Choroid plexus epithelial cell (primary cell): ENCODE measurements around the gene TBCD.
A peak's percentile ranks its signal among the peaks of the same experiment; 100 is the strongest.

Experiments
- DNase-seq: peaks from one replicate; pipeline ENCODE4 v3.0.0-alpha.2; 2010; ENCODE audit warnings: low read depth
- H3K4me3 ChIP-seq: 2 replicates; pipeline ENCODE4 v1.5.1; 2011; ENCODE audit warnings: low read depth, mild to moderate bottlenecking, control low read depth, low read length, moderate library complexity
- CTCF ChIP-seq: conservative IDR thresholded peaks from 2 replicates; pipeline ENCODE4 v1.5.1; 2011; ENCODE audit warnings: low read depth, mild to moderate bottlenecking, control low read depth, inconsistent platforms, low read length, moderate library complexity

The TBCD gene

GRCh38 chr17:82858376-82859126, 106.7 kb downstream of the TBCD start:
- no peak for DNase-seq
- H3K4me3 ChIP-seq = no peak overlapping the region
- no peak for TF ChIP-seq CTCF

- peak; percentile 70 for DNase-seq
- TF ChIP-seq CTCF = no peak
- no peak overlapping the region for H3K4me3 ChIP-seq
Measured at GRCh38 chr17:82859431-82860403, 107.9 kb downstream of the TBCD start.

GRCh38 chr17:82860606-82861392, 108.9 kb downstream of the TBCD start:
- no peak for TF ChIP-seq CTCF
- no peak overlapping the region for H3K4me3 ChIP-seq
- no peak for DNase-seq

GRCh38 chr17:82861393-82861775, 109.5 kb downstream of the TBCD start:
- no peak for TF ChIP-seq CTCF
- DNase-seq = no peak
- no peak overlapping the region for H3K4me3 ChIP-seq

- TF ChIP-seq CTCF = no peak
- no peak for DNase-seq
Measured at GRCh38 chr17:82862191-82862590, 110.3 kb downstream of the TBCD start.

GRCh38 chr17:82862737-82863382, 111.0 kb downstream of the TBCD start:
- TF ChIP-seq CTCF = no peak
- no peak for DNase-seq
- no peak overlapping the region for H3K4me3 ChIP-seq

More at GRCh38 chr17:82862191-82862590, 110.3 kb downstream of the TBCD start:
- no peak overlapping the region for H3K4me3 ChIP-seq
